Panc1 (cell line): ENCODE measurements around the gene ACOT13.

ENCODE experiments used
- CTCF ChIP-seq: fragments of 450-650 bp; IDR thresholded peaks from 2 replicates; pipeline ENCODE4 v1.5.1; 2017; ENCODE audit warnings: mild to moderate bottlenecking
- POLR2AphosphoS5 ChIP-seq: IDR thresholded peaks from 2 replicates; pipeline ENCODE4 v1.6.1; 2012; ENCODE audit warnings: mild to moderate bottlenecking, low read depth, low read length, moderate library complexity
- REST ChIP-seq, 2 experiments: IDR thresholded peaks; 2 replicates each; pipeline ENCODE4 v1.6.1; 2011 to 2012; ENCODE audit warnings: low read depth in 2 of 2, control low read depth in 1 of 2, low read length in 1 of 2, mild to moderate bottlenecking in 1 of 2, moderate library complexity in 1 of 2; ENCODE audit not compliant: insufficient read depth in 1 of 2
- SIN3A ChIP-seq: IDR thresholded peaks from 2 replicates; pipeline ENCODE4 v1.6.1; 2012; ENCODE audit warnings: low read depth, mild to moderate bottlenecking, low read length, moderate library complexity, borderline replicate concordance; ENCODE audit not compliant: insufficient read depth
- TCF7L2 ChIP-seq: IDR thresholded peaks from 2 replicates; pipeline ENCODE4 v1.6.1; 2011; ENCODE audit warnings: mild to moderate bottlenecking, low read depth, low read length, inconsistent platforms

- TF ChIP-seq CTCF, result no peak
- TF ChIP-seq TCF7L2, result no peak
- TF ChIP-seq POLR2AphosphoS5, result no peak
- no peak for TF ChIP-seq SIN3A
- no peak for TF ChIP-seq REST (IDR thresholded peaks at IDR 0.05; ENCODE audit: insufficient read depth in 1 of 2, low read depth in 2 of 2, low read length in 1 of 2)
Measured at GRCh38 chr6:24636681-24637080, 30.2 kb upstream of the ACOT13 start.
